Suppressor macrophage treated with lipopolysaccharide for 1 hour (primary cell): Measurements from ENCODE around the gene CHD1.
A peak's percentile ranks its signal among the peaks of the same experiment; 100 is the strongest.

ENCODE experiments used
- DNase-seq, 3 donors: peaks; one replicate each; pipeline ENCODE4 v3.0.0-alpha.2; 2020 to 2022

The CHD1 gene

GRCh38 chr5:98898743-98899142, 30.1 kb downstream of the CHD1 start:
- no peak for DNase-seq

GRCh38 chr5:98891591-98891990, 37.2 kb downstream of the CHD1 start:
- DNase-seq, result no peak

- no peak for DNase-seq
Measured at GRCh38 chr5:98880598-98880997, 48.2 kb downstream of the CHD1 start.

- no peak for DNase-seq
Measured at GRCh38 chr5:98880151-98880550, 48.7 kb downstream of the CHD1 start.

- no peak for DNase-seq
Measured at GRCh38 chr5:98877600-98877999, 51.2 kb downstream of the CHD1 start.

- DNase-seq, result peak; percentile 55 to 59 (median 55)
Measured at GRCh38 chr5:98872674-98873073, 56.1 kb downstream of the CHD1 start.

GRCh38 chr5:98865690-98866089, 63.1 kb downstream of the CHD1 start:
- no peak for DNase-seq

- no peak for DNase-seq
Measured at GRCh38 chr5:98847054-98847453, 81.8 kb downstream of the CHD1 start.

GRCh38 chr5:98846520-98846919, 82.3 kb downstream of the CHD1 start:
- DNase-seq, result no peak

GRCh38 chr5:98845878-98846277, 82.9 kb downstream of the CHD1 start:
- DNase-seq, result no peak

GRCh38 chr5:98844865-98845264, 83.9 kb downstream of the CHD1 start:
- DNase-seq, result no peak

GRCh38 chr5:98843481-98843880, 85.3 kb downstream of the CHD1 start:
- no peak for DNase-seq

- no peak for DNase-seq
Measured at GRCh38 chr5:98840946-98841345, 87.9 kb downstream of the CHD1 start.

GRCh38 chr5:98839469-98840383, 89.1 kb downstream of the CHD1 start:
- DNase-seq, result peak in 2 of 3 donors; percentile 10 to 13

- no peak for DNase-seq
Measured at GRCh38 chr5:98836175-98836574, 92.6 kb downstream of the CHD1 start.

- DNase-seq, result no peak
Measured at GRCh38 chr5:98827588-98828284, 101.1 kb downstream of the CHD1 start.

GRCh38 chr5:98827161-98827560, 101.6 kb downstream of the CHD1 start:
- peak in 1 of 3 donors; percentile 7 for DNase-seq

GRCh38 chr5:98825582-98826375, 103.0 kb downstream of the CHD1 start:
- no peak for DNase-seq

GRCh38 chr5:98816582-98817222, 112.1 kb downstream of the CHD1 start:
- no peak for DNase-seq

GRCh38 chr5:98813755-98814154, 115.1 kb downstream of the CHD1 start:
- DNase-seq, result peak in 1 of 3 donors; percentile 1

GRCh38 chr5:98810206-98810605, 118.6 kb downstream of the CHD1 start:
- DNase-seq, result no peak

- no peak for DNase-seq
Measured at GRCh38 chr5:98807806-98808205, 121.0 kb downstream of the CHD1 start.

- DNase-seq, result no peak
Measured at GRCh38 chr5:98805070-98805469, 123.7 kb downstream of the CHD1 start.
